Measurements from ENCODE around the gene CTNNA3. TPM values are rescaled to one million over a fixed set of nuclear protein-coding genes. Genes with fewer than 3 reads are reported as not detected.

The CTNNA3 gene
- total RNA-seq, 2 donors from 2014 or later, result 0.37 to 1.1 TPM

- H3K4me3 ChIP-seq, result no peak overlapping the region
- no peaks in the 10 kb centered on the region for H3K27me3 ChIP-seq
- no peaks in the 10 kb centered on the region for H3K4me1 ChIP-seq
- intact Hi-C loops (cut with DNase I), result no loop called here
- no peaks in the 10 kb centered on the region for H3K36me3 ChIP-seq
- no peaks in the 10 kb centered on the region for H3K9me3 ChIP-seq
- TF ChIP-seq CTCF (IDR thresholded peaks at IDR 0.05), result no peak
- no peak overlapping the region for H3K27ac ChIP-seq
- no peak for DNase-seq
- H3K9ac ChIP-seq (ENCODE audit: low read depth in 2 of 2, low read length in 2 of 2), result no peak overlapping the region
These were observed 219.8 kb downstream of the CTNNA3 start for GRCh38 chr10:67476201-67476600.

GRCh38 chr10:67473850-67474633 lies 222.0 kb downstream of the CTNNA3 start:
- intact Hi-C loops (cut with DNase I), result no loop called here
- no peak for DNase-seq

GRCh38 chr10:67471022-67471421 lies 225.0 kb downstream of the CTNNA3 start:
- TF ChIP-seq CTCF (IDR thresholded peaks at IDR 0.05), result no peak
- Histone ChIP-seq H3K27ac (no peak overlapping the region), H3K9ac (ENCODE audit: low read depth in 2 of 2, low read length in 2 of 2) (no peak overlapping the region), H3K4me1 (no peaks in the 10 kb centered on the region), H3K9me3 (no peaks in the 10 kb centered on the region), H3K27me3 (no peaks in the 10 kb centered on the region), H3K36me3 (no peaks in the 10 kb centered on the region), H3K4me3 (no peak overlapping the region)
- intact Hi-C loops (cut with DNase I), result no loop called here
- DNase-seq, result no peak

More at GRCh38 chr10:67473850-67474633, 222.0 kb downstream of the CTNNA3 start:
- TF ChIP-seq CTCF (IDR thresholded peaks at IDR 0.05), result no peak
- Histone ChIP-seq H3K4me1 (no peaks in the 10 kb centered on the region), H3K9ac (ENCODE audit: low read depth in 2 of 2, low read length in 2 of 2) (no peak overlapping the region), H3K27me3 (no peaks in the 10 kb centered on the region), H3K36me3 (no peaks in the 10 kb centered on the region), H3K9me3 (no peaks in the 10 kb centered on the region), H3K4me3 (no peak overlapping the region), H3K27ac (no peak overlapping the region)

GRCh38 chr10:67464278-67464677 lies 231.7 kb downstream of the CTNNA3 start:
- no peak for TF ChIP-seq CTCF (IDR thresholded peaks at IDR 0.05)
- H3K36me3 ChIP-seq, result no peaks in the 10 kb centered on the region
- H3K4me3 ChIP-seq, result no peak overlapping the region
- H3K9me3 ChIP-seq, result no peaks in the 10 kb centered on the region
- no peaks in the 10 kb centered on the region for H3K4me1 ChIP-seq
- no peak overlapping the region for H3K9ac ChIP-seq (ENCODE audit: low read depth in 2 of 2, low read length in 2 of 2)
- no peaks in the 10 kb centered on the region for H3K27me3 ChIP-seq
- intact Hi-C loops (cut with DNase I), result no loop called here
- no peak overlapping the region for H3K27ac ChIP-seq
- DNase-seq, result no peak

- no peak overlapping the region for H3K27ac ChIP-seq
- DNase-seq, result no peak
- H3K27me3 ChIP-seq, result no peaks in the 10 kb centered on the region
- no peaks in the 10 kb centered on the region for H3K4me1 ChIP-seq
- H3K9ac ChIP-seq (ENCODE audit: low read depth in 2 of 2, low read length in 2 of 2), result no peak overlapping the region
- no peak for TF ChIP-seq CTCF (IDR thresholded peaks at IDR 0.05)
- H3K9me3 ChIP-seq, result no peaks in the 10 kb centered on the region
- intact Hi-C loops (cut with DNase I), result no loop called here
- no peak overlapping the region for H3K4me3 ChIP-seq
- H3K36me3 ChIP-seq, result no peaks in the 10 kb centered on the region
These were observed 243.1 kb downstream of the CTNNA3 start for GRCh38 chr10:67452892-67453291.

All from colonic mucosa (tissue), 4 donors.